ENCODE data around the gene LSP1. TPM values are rescaled to one million over a fixed set of nuclear protein-coding genes. Genes with fewer than 3 reads are reported as not detected.
A peak's percentile ranks its signal among the peaks of the same experiment; 100 is the strongest.

Gene LSP1
- total RNA-seq, 1 experiment from 2014 or later, result 0.90 TPM

GRCh38 chr11:1882265-1883238 is 29.7 kb downstream of the LSP1 start:
- no TSS peak for BruUV-seq (replicated peaks)

DNA sequence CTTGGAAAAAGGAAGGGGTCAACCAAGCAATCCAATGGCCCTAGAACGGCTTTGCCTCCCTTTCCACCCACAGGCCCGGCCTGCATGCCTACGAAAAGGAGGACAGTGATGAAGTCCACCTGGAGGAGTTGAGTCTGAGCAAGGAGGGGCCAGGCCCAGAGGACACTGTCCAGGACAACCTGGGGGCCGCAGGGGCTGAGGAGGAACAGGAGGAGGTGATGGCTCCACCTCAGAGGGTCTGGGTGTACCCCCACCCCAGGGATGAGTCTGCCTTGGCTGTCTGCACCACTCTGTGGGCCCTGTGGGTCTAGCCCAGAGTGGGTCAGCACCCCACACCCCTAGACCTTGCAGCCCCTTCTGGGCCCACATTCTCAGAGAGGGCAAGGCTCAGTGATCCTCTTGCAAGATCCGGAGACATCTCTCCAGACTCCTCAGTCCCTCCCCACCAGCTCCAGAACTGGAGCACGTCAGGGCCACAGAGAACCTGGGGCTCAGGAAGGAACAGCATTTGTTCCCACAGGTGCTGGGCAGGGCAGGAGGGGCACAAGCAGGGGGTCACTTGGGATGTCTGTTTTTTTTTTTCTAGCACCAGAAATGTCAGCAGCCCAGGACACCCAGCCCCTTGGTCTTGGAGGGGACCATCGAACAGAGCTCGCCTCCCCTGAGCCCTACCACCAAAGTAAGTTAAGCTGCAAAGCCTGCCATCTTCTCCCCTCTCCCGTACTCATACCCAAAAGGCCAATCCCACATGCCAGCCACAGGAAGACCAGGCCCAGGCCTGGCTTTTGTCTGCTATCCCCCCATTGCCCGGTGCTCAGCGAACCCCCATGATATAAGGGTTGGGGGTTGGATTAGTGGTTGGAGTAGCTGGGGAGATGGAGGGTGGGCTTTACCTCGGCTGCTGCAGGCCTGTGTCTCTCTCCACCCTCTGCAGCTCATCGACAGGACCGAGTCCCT is 30.7 kb downstream of the LSP1 start:
- Histone ChIP-seq H3K4me3 (ENCODE audit: low read depth in 2 of 2, low read length in 2 of 2) (no peak overlapping the region), H3K4me1 (ENCODE audit: control insufficient read depth, insufficient read depth, low read length) (peaks cover 2% of the 10 kb centered on the region; the same call in 1 of the 2 replicates), H3K9me3 (ENCODE audit: control insufficient read depth, insufficient read depth, low read depth, low read length) (no peaks in the 10 kb centered on the region), H3K27me3 (ENCODE audit: control insufficient read depth, insufficient read depth, low read length) (no peaks in the 10 kb centered on the region), H3K36me3 (ENCODE audit: control insufficient read depth, insufficient read depth, low read length) (no peaks in the 10 kb centered on the region), H3K27ac (ENCODE audit: low read length) (no peak overlapping the region)
- in situ Hi-C loops (cut with HindIII; ENCODE audit: low pct_unique_long_range_greater_than_20kb, low sequenced_read_pairs), result no loop called here
- intact Hi-C loops (cut with micrococcal nuclease; ENCODE audit: unreplicated experiment), result loop anchor here (2.0 kb wide), 1 partner anchor 267 kb away; no protein-coding TSS in a partner anchor
- no peak for TF ChIP-seq POLR2AphosphoS5 (IDR thresholded peaks at IDR 0.05; ENCODE audit: low read depth, low read length)
- POLR2A ChIA-PET, result no interaction called here
- DNase-seq (ENCODE audit: low read depth, low spot score), result no peak
- ATAC-seq, result no peak
- no TSS peak for BruUV-seq (replicated peaks)
- CTCF ChIA-PET, result interaction anchor here (0.6 to 2.7 kb wide), 10 partner anchors 18 to 267 kb away, joined by 3 to 26 read pairs (median 4); no protein-coding TSS in a partner anchor

More at GRCh38 chr11:1882265-1883238, 29.7 kb downstream of the LSP1 start:
- Histone ChIP-seq H3K36me3 (ENCODE audit: control insufficient read depth, insufficient read depth, low read length) (no peaks in the 10 kb centered on the region), H3K4me1 (ENCODE audit: control insufficient read depth, insufficient read depth, low read length) (peaks cover 2% of the 10 kb centered on the region; the same call in 1 of the 2 replicates), H3K27ac (ENCODE audit: low read length) (no peak overlapping the region), H3K9me3 (ENCODE audit: control insufficient read depth, insufficient read depth, low read depth, low read length) (no peaks in the 10 kb centered on the region), H3K27me3 (ENCODE audit: control insufficient read depth, insufficient read depth, low read length) (no peaks in the 10 kb centered on the region), H3K4me3 (ENCODE audit: low read depth in 2 of 2, low read length in 2 of 2) (no peak overlapping the region)
- intact Hi-C loops (cut with micrococcal nuclease; ENCODE audit: unreplicated experiment) (loop anchor here (2.0 kb wide), 1 partner anchor 268 kb away; no protein-coding TSS in a partner anchor), in situ Hi-C loops (cut with HindIII; ENCODE audit: low pct_unique_long_range_greater_than_20kb, low sequenced_read_pairs) (no loop called here)
- ATAC-seq (peak; percentile 93), DNase-seq (ENCODE audit: low read depth, low spot score) (peak; percentile 22)
- ChIA-PET CTCF (interaction anchor here (0.6 to 2.7 kb wide), 38 partner anchors 8 to 301 kb away, joined by 3 to 26 read pairs (median 4); partner anchors contain the start of genes SYT8 and TNNT3), POLR2A (interaction anchor here (0.6 kb wide), 1 partner anchor 65 kb away, joined by 5 read pairs; no protein-coding TSS in a partner anchor)
- TF ChIP-seq, protein P1, sequence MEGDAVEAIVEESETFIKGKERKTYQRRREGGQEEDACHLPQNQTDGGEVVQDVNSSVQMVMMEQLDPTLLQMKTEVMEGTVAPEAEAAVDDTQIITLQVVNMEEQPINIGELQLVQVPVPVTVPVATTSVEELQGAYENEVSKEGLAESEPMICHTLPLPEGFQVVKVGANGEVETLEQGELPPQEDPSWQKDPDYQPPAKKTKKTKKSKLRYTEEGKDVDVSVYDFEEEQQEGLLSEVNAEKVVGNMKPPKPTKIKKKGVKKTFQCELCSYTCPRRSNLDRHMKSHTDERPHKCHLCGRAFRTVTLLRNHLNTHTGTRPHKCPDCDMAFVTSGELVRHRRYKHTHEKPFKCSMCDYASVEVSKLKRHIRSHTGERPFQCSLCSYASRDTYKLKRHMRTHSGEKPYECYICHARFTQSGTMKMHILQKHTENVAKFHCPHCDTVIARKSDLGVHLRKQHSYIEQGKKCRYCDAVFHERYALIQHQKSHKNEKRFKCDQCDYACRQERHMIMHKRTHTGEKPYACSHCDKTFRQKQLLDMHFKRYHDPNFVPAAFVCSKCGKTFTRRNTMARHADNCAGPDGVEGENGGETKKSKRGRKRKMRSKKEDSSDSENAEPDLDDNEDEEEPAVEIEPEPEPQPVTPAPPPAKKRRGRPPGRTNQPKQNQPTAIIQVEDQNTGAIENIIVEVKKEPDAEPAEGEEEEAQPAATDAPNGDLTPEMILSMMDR (IDR thresholded peaks at IDR 0.05), result peak; percentile 100
- TF ChIP-seq, protein P2, sequence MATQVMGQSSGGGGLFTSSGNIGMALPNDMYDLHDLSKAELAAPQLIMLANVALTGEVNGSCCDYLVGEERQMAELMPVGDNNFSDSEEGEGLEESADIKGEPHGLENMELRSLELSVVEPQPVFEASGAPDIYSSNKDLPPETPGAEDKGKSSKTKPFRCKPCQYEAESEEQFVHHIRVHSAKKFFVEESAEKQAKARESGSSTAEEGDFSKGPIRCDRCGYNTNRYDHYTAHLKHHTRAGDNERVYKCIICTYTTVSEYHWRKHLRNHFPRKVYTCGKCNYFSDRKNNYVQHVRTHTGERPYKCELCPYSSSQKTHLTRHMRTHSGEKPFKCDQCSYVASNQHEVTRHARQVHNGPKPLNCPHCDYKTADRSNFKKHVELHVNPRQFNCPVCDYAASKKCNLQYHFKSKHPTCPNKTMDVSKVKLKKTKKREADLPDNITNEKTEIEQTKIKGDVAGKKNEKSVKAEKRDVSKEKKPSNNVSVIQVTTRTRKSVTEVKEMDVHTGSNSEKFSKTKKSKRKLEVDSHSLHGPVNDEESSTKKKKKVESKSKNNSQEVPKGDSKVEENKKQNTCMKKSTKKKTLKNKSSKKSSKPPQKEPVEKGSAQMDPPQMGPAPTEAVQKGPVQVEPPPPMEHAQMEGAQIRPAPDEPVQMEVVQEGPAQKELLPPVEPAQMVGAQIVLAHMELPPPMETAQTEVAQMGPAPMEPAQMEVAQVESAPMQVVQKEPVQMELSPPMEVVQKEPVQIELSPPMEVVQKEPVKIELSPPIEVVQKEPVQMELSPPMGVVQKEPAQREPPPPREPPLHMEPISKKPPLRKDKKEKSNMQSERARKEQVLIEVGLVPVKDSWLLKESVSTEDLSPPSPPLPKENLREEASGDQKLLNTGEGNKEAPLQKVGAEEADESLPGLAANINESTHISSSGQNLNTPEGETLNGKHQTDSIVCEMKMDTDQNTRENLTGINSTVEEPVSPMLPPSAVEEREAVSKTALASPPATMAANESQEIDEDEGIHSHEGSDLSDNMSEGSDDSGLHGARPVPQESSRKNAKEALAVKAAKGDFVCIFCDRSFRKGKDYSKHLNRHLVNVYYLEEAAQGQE (IDR thresholded peaks at IDR 0.05; ENCODE audit: insufficient read depth in 1 of 2, low read depth in 2 of 2, low read length in 1 of 2), result 0 out of 4 replicates have a peak, but pooled peaks of 1 of the 2 experiments have one; percentile 54
- TF ChIP-seq TCF7L2 (IDR thresholded peaks at IDR 0.05; ENCODE audit: low read depth, low read length), result no peak

Measured in Panc1 (cell line).